ENCODE results near the gene BRD7.

DNA sequence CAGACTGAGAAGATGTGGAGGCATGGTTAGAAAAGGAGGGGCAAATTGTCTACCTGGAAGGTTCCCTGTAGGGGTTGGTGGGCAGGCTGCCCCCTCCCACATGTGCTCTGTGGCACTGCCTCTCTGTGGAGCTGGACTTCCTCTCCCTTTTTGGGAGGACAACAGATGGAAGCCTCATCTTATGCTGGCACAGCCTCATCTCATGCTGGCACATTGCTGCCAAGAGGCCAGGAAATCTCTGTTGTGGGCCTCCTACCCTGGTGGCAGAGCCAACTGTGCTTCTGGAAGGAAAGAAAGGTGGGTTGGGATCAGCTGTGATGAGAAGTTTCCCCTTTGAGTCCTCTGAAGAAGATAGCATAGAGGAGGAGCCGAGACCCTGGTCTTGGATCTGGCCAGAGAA lies 19.7 kb upstream of the BRD7 start:
- TF ChIP-seq, protein P1, sequence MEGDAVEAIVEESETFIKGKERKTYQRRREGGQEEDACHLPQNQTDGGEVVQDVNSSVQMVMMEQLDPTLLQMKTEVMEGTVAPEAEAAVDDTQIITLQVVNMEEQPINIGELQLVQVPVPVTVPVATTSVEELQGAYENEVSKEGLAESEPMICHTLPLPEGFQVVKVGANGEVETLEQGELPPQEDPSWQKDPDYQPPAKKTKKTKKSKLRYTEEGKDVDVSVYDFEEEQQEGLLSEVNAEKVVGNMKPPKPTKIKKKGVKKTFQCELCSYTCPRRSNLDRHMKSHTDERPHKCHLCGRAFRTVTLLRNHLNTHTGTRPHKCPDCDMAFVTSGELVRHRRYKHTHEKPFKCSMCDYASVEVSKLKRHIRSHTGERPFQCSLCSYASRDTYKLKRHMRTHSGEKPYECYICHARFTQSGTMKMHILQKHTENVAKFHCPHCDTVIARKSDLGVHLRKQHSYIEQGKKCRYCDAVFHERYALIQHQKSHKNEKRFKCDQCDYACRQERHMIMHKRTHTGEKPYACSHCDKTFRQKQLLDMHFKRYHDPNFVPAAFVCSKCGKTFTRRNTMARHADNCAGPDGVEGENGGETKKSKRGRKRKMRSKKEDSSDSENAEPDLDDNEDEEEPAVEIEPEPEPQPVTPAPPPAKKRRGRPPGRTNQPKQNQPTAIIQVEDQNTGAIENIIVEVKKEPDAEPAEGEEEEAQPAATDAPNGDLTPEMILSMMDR (IDR thresholded peaks at IDR 0.05): no peak
- no peak for TF ChIP-seq POLR2A (IDR thresholded peaks at IDR 0.05)
